Fibroblast of skin of right quadriceps (primary cell): ENCODE data around the gene SLC27A1.
A peak's percentile ranks its signal among the peaks of the same experiment; 100 is the strongest.

ENCODE experiments used
- DNase-seq: peaks from one replicate; pipeline ENCODE4 v3.0.0-alpha.2; 2013

The SLC27A1 gene

DNA sequence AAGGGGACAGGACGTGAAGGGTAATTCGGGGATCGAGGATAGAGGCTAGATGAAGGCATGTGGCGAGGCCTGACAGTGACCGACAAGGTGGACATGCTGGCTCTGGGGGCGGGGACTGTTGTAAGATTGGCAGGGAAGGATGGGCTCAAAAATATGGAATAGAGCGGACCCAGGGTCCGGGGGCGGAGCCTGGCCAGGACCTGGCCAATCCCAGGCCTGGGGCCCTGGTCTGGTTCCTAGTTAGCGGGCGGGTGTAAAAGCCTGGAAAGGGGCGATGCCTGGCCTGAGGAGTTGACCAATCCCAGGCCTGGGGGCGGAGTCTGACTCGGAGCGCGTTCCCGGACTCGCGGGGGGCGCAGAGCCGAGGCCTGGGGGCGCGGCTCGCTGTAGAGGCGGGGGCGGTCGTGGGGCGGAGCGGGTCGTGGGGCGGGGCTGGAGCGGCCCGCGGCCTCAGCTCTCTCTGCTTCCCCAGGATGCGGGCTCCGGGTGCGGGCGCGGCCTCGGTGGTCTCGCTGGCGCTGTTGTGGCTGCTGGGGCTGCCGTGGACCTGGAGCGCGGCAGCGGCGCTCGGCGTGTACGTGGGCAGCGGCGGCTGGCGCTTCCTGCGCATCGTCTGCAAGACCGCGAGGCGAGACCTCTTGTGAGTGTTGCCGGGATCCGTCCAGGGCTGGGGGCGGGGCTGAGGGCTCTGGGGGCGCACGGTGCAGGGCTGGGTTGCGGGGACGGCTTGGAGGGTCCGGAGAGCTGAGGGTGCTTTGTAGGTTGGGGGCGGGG, at the start of gene SLC27A1:
TSS of gene SLC27A1 (plus strand) at position 457 of the 774 bp plus-strand sequence. CDS start at position 474, 17 bp downstream.
- peak; percentile 99 for DNase-seq

DNA sequence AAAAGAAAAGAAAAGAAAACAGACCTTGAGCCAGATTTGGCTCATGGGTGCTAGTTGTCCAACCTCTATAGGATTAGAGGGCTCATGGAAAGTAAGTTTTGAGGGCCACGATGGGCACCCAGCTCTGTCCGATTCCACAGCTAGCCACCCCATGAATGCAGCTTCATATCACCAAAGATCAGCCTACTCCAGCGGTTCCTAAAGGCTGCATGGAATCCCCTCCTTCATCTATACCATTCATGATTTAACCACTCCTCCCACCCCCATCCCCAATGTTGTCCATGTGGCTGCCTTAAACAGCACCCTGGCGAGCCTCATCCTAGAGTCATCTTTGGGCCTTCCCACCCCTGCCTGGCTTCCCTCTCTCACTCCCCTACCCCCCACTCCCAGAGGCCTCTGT, 48.4 kb upstream of the SLC27A1 start:
- no peak for DNase-seq

DNA sequence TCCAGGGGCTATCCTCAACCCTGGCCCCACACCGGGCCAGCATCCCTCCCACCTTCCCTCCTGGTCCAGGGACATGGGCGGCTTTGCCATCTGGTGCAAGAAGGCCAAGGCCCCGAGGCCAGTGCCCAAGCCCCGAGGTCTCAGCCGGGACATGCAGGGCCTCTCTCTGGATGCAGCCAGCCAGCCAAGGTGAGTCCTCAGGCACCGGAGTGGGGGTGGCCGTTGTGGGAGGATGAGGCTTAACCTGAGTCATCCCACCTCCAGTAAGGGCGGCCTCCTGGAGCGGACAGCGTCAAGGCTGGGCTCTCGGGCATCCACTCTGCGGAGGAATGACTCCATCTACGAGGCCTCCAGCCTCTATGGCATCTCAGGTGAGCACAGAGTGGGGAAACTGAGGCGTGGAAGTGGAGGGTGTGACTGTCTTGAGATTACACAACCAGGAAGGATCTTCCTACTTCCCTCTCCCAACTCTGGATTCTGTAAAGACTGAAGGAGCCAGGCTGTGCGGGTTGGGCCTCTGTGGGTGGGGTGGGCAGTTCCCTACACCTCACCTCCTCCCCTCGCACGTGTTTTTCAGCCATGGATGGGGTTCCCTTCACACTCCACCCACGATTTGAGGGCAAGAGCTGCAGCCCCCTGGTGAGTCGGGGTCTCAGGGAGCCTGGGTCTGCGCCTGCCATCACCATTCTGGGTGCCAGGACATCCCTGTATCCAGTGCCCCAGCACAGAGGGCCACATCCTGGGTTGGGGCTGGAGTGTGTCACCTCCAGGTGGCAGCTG, 46.7 kb upstream of the SLC27A1 start:
- no peak for DNase-seq

DNA sequence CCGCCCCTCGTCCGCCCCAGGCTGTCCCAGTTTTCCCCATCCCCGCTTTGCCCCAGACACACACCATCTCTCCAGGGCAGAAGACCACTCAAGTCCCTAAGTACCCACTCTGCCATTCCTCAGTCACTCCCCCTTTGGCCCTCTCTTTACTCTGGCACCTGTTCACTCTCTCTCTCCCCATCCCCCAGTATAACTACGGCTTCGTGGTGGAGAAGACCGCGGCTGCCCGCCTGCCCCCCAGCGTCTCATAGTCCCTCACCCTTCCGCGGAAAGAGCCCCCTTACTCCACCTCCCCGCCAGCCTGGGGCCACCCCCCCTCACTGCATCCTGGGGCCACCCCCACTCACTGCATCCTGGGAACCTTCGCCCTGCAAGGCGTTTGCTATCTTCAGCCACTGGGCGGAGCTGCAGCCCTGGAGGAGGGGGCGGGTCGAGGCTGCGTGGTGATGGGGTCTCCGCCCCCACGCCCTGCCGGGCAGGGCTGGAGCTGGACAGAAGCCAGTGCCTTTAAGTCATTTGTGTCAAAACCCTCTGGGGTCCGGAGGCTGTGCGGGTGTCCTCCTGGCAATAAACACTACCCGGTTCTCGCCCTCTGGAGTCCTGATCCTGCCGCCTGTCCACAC, 45.5 kb upstream of the SLC27A1 start:
- DNase-seq, result no peak

DNA sequence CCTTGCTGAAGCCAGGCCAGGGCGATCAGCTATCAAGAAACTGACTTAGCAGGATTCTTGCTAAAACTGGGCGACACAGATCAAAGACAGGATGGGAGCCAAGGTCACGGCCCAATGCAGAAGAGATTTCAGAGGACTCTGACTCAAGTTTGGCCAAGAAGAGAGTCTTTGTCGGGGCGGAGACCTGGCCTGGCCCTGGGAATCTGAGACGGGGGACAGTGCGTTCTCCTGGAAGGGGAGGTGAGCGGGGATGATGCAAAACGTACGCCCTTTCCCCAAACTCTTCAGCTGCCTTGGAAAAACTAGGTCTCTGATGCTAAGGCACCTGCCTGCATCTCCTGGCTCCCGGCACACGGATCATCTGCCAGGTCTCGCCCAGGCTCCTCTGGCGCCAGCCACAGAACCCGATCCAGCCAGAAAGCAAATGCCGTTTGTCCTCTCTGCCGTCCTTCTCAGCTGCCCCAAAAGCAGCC, 40.6 kb upstream of the SLC27A1 start:
- DNase-seq, result no peak

DNA sequence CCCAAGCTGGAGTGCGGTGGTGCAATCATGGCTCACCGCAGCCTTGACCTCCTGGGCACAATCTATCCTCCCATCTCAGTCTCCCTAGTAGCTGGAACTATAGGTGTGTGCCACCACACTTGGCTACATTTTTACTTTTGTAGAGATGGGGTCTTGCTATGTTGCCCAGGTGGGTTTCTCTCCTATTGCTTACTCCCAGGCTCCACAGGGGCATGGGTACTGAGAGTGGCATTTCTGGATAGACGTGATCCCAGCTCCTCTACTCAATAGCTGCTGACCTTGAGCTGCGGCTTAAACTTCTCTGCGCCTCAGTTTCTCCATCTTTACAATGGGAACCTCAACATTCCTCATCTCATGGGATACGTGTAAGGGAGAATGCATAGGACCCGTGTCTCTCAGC, 38.9 kb upstream of the SLC27A1 start:
- DNase-seq, result no peak

DNA sequence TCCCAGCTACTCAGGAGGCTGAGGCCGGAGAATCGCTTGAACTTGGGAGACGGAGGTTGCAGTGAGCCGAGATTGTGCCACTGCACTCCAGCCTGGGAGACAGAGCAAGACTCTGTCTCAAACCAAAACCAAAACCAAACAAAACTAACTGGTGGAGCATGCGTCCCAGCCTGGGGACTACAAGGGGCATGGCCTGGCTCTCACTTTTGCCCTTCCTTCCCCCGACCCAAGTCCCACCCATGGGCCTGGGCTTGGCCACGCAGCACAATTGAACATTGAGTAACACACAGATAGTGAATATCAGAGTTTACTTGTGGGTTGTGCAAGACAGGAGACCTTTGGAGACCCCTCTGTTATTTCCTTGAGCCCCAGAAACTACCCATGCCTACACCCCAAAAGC, 35.1 kb upstream of the SLC27A1 start:
- DNase-seq, result no peak

DNA sequence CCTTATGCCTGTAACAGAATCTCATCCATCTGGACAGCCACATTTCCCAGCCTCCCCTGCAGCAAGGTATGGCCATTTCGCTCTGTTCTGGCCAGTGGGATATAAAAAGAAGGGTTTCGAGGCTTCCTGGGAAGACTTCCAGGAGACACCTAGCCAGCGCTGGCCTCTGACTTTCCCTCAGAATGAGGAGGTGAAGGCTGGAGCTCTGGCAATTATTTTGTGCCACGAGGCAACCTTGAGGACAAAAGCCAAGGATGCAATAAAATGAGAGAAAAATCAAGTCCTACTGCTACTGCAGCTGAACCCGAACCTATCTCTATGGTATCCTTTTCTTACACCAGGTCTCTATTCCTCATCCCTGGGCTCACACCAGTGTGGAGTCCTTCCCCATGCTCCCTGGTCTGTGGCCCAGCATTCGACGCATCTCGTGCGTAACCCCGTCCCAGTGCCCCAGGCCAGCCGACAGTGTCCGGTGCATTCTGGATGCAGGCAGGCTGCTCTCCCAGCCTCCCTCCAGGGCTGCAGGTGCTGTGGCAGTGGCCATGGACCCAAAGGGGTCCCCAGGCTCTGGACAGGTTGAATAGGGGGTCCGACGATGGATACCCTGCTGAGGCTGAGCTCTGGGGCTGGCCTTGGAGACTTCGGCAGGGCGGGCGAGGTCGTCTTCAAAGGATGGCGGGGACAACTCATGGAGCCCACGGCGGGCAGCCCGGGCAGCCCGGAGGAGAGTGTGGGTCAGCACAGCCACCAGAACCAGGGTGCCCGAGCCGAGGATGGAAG, 34.0 kb upstream of the SLC27A1 start:
- no peak for DNase-seq

DNA sequence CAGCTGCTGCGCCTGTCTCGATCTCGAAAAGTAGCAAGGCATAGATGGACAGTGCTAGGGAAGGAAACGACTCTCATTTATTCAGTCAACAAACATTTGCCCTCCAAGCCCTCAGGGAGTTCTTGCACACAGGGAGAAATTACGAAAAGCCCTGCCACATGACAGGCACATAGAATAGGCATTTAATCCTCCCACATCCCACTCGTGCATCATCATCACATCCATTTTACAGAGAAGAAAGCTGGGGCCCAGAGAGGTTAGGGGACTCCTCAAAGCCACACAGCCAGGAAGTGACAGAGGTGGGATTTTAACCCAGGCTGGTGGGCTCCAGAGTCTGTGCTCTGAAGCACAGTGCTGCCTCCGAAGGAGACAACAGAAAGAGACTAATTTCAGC, 33.5 kb upstream of the SLC27A1 start:
- DNase-seq, result no peak

DNA sequence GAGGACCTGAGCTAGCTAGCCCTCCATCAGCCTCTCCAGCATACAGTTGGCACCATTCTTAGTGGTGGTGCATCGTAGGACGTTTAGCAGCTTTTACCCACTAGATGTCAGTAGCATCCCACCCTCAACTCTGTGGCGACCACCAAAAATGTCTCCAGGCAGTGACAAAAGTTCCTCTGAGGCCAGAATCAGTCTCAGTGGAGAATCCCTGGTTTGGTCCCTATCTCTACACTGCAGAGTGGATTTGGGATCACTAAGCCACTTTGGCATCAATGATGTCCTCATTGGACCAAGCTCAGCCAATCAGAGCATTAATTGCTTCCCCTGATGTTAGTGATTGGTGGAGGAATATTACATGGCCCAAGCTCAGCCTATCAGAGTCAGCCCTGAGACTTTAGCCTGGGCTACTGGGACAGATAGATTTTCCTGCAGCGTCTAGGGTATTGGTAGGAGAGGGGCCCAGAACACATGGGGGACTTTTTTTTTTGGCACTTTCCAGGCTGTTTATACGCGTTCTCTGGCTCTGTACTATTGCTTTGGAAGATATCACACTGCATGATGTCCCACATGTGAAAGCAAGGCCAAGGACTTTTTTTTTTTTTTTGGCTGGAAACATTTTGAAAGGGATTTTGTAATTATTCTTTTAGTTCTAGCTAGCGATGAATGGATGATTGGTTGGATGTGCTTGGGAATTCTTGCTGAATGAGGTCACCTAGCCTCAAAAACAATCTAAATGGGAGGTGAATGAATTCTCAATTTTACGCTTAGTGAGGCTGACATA, 28.9 kb upstream of the SLC27A1 start:
- DNase-seq, result no peak

DNA sequence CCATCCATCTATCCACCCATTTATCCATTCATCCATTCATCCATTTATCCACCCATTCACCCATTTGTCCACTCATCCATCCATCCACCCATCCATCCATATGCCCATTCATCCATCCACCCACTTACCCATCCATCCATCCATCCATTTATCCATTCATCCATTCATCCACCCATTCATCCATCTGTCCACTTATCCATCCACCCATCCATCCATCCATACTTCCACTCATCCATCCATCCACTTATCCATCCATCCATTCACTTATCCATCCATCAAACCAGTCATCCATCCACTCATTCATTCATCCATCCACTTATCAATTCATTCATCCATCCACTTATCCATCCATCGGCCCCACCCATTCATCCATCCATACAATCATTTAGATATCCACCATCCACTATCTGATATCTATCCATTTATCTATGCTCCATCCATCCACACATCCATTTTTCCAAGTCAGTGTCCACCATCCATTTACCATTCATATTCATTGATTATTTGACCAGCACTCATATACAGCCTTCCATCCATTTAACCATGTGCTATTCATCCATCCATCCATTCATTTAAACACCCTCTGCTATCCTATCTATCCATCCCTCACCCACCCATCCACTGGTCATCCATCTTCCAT, 24.7 kb upstream of the SLC27A1 start:
- DNase-seq, result no peak

DNA sequence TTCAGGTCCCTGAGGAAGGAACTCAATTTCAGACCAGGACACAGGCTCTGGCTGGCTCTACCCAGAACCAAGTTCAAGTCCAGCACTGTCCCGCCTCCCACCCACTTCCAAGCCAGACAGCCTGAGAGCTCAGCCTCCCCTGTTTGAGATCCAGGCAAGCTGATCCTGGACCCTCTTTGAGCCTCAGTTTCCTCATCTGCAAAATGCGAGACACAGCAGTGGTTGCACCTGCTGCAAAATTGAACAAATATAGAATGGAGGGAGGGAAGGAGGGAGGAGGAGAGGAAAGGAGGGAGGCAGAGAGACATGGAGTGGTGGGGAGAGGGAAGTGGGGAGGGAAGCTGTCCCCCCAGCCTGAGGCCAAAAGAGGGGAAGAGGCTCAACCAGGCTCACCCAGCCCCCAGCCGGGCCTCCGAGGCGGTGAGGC, 22.6 kb upstream of the SLC27A1 start:
- DNase-seq, result no peak

DNA sequence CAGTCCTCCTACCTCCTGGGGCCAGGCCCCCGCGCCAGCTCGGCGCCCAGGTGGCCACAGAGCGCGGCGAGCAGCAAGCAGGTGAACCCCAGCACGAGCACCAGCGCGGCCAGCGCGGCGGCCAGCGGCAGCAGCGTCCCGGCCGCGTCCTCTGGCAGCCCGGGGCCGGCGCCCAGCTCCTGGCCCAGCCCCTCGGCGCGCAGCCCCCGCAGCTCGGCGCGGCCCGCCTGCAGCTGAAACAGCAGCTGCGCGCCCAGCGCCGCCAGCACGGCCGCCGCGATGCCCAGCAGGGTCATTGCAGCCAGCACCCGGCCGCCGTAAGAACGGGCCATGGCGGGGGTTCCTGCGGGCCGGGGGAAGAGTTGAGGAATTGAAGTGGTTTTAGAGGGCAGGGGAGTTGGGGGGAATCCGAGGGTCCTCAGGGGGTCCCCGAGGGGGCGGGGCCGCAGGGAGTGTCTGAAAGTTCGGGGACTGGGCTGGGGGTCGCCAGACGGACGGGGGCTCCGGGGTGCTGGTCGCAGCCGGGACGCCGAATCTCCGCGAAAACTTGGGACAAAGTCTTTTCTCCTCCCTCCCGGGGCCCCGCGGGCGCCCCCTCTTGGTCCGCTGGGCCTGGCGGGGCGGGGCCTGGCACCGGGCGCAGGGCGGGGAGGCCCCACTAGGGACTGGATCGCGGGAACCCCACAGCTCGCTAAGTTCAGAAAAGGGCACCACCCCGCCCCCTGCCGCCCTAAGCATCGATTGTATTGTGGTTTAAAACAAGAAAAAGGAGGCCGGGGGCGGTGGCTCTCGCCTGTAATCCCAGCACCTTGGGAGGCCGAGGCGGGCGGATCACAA, 22.0 kb upstream of the SLC27A1 start, which contains the start of gene TMEM221:
TSS of gene TMEM221 (minus strand) at position 538 of the 837 bp plus-strand sequence. CDS start at position 332, 206 bp downstream.
- peak; percentile 19 for DNase-seq

DNA sequence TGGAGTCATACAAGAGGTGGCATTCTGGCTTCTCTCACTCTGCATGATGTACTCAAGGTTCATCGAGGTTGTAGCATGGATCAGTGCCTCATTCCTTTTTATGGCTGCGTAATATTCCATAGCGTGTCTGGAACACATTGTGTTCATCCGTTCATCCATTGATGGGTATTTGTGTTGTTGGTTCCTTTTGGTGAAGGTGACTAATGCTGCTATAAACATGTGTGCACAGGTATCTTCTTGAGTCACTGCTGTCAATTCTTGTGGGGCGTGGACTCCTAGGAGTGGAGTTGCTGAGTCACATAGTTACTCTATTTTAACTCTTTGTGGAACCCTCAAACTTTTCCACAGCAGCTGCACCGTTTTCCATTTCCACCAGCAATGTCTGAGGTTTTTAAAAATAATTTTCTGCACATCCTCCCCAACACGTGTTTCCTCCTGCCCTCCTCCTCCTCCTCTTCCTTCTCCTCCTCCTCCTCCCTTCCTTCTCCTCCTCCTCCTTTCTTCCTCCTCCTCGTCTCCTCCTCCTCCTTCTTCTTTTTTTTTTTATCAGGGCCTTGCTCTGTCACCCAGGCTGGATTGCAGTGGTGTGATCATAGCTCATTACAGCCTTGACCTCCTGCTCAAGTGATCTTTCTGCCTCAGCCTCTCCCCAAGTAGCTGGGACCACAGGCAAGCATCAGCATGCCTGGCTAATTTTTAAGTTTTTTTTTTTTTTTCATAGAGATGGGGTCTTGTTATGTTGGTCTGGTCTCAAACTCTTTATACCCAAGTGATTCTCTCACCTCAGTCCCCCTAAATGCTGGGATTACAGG, 19.9 kb upstream of the SLC27A1 start:
- DNase-seq, result no peak

DNA sequence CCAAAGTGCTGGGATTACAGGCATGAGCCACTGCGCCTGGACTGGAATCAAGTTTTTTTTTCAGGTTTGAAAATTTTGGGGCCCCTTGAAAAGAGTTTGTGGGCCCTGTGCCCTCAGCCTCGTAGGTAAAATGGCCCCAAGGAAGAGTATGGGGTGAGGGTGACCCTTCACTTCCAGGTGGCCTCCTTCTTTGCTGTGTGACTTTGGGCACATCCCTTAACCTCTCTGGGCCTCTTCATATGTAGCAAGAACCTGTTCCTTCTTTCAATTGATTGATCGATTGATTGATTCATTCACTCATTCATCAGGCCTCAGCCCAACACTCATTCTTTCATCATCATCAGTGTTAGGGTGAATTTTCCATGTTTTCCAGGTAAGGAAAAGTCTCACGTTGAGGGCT, 18.5 kb upstream of the SLC27A1 start:
- no peak for DNase-seq

DNA sequence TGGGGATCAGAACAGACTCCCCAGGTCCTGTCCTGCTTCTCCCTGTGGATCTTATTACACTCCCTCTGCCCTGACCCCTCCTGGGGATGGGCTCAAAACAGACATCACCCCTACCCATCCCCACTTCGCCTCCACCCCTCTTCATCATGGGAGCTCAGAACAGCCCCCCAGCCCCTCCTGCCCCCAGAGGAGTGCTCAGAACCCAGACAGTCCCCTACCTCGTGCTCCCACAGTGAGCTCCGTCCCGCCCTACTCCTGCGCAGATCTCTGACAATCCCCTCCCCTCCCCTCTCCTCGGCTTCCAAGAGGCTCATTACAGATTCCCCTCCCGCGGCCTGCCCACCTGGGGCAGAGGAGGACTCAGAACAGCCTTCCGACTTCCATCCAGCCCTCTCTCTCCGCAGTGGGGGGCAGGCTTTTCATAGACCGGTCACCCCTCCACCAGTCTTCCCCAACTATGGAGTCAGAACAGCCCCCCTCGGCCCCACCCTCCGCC, 15.7 kb upstream of the SLC27A1 start:
- no peak for DNase-seq

DNA sequence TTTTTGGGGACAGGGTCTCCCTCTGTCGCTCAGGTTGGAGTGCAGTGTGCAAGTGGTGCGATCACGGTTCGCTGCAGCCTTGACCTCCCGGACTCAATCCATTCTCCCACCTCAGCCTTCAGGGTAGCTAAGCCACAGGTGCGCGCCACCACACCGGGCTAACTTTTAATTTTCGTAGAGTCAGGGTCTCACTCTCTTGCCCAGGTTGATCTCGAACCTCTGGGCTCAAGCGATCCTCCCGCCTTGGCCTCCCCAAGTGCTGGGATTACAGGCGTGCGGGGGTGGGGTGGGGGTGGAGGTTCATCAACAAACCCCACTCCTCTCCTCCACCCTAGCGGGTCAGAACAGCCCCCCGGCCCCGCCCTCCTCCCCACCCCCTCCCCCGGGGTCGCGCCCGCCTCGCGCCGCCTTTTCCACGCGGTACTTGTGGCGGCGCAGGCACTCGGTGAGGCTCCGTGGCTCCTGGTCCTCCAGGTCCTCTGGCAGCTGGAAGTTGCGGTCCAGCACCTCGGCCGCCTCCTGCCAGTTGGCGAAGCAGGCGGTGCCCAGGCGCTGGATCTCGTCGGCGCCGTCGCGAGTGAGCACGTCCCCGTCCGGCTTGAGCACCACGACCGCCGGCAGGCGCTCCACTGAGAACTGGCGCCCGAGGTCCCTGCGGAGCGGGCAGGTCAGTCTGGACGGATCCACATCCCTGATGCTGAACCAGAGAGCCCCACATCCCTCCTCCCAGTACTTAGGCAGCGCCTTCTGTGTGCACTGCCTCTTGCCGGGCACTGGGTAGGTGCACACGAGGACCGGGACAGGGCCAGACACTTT, 14.8 kb upstream of the SLC27A1 start:
- no peak for DNase-seq

DNA sequence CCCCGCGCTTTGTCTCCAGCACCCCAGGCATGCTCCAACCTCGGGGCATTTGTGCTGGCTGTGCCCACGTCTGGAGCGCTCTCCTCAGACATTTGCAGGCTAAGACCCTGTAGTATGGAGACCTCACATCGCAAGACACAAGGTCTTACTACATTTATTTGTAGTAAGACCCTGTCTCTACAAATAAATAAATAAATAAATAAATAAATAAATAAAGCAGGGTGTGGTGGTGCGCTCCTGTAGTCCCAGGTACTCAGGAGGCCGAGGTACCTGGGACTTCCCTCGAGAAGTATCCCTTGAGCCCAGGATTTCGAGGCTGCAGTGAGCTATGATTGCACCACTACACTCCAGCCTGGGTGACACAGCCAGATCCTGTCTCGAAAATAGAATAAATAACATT, 14.2 kb upstream of the SLC27A1 start:
- DNase-seq, result no peak
